Ovary (tissue), 9 donors: ENCODE data around the gene ZNF609. TPM values are rescaled to one million over a fixed set of nuclear protein-coding genes. Genes with fewer than 3 reads are reported as not detected.

Experiments
- DNase-seq, 5 donors: peaks; one replicate each; pipeline ENCODE4 v3.0.0-alpha.2; 2019 to 2020
- H3K27ac ChIP-seq, 2 donors: fragments of 200-600 bp; one replicate each; pipeline versions ENCODE4 v1.5.1 to v1.8.0; 2019 to 2022
- H3K27me3 ChIP-seq: fragments of 200-600 bp; one replicate; pipeline ENCODE4 v1.8.0; 2022
- H3K36me3 ChIP-seq: fragments of 200-600 bp; sonication (generic); one replicate; pipeline ENCODE4 v1.5.1; 2019
- H3K4me1 ChIP-seq: one replicate; pipeline ENCODE4 v1.8.1; 2013; ENCODE audit warnings: mild to moderate bottlenecking, moderate library complexity; ENCODE audit not compliant: insufficient read depth
- H3K4me3 ChIP-seq: fragments of 200-600 bp; sonication (generic); one replicate; pipeline ENCODE4 v1.5.1; 2017
- H3K9me3 ChIP-seq, 2 donors: fragments of 200-600 bp in 1 of 2; sonication (generic) in 1 of 2; one replicate each; pipeline versions ENCODE4 v1.5.1 to v1.8.1; 2013 to 2019; ENCODE audit warnings: mild to moderate bottlenecking in 1 of 2, moderate library complexity in 1 of 2
- EP300 ChIP-seq: sonication (generic); formaldehyde crosslinking; IDR thresholded peaks from one replicate; pipeline ENCODE4 v1.6.1; 2017; ENCODE audit warnings: antibody characterized with exemption
- POLR2A ChIP-seq: fragments of 450-650 bp; IDR thresholded peaks from one replicate; pipeline ENCODE4 v1.6.1; 2017; ENCODE audit warnings: antibody characterized with exemption, mild to moderate bottlenecking, moderate library complexity
- WGBS, 3 donors: extraction: QIAGEN DNeasy Blood & Tissue Kit in 1 of 3; methylation state at CpG; one replicate each; pipeline versions ENCODE4 v1.1.5 to v1.1.7; 2013 to 2017; 5-methylcytosine and 5-hydroxymethylcytosine counted together
- intact Hi-C, 4 donors: fragments of 100-400 bp; cut with DNase I; formaldehyde crosslinking; loops; one replicate each; pipeline versions ENCODE4 v1.11.0 to v1.15.1; 2022 to 2023
- polyA plus RNA-seq, 2 donors: library from polyadenylated mRNA; stranded (reverse); fragments of 200-250 nt in 1 of 2; fragments of 350-450 nt in 1 of 2; fragmentation: Illumina TruSeq in 1 of 2; extraction: RNeasy Lipid Tissue Mini Kit (QIAGEN cat#74804) in 1 of 2; gene quantifications; one replicate each; pipeline ENCODE4 v1.2.3, GENCODE V29; 2013 to 2014
- total RNA-seq, 7 donors: library from RNA; depleted of rRNA in 2 of 7; stranded (reverse); fragments of >200 nt in 2 of 7; fragmentation: NEBNext Ultra II Directional in 3 of 7; extraction: Animal tissue kit (Norgen Biotek cat#: 25700) in 3 of 7; gene quantifications; one replicate each; pipeline versions ENCODE4 v1.1.0 to v1.2.4, GENCODE V29; 2016 to 2023
- TF ChIP-seq, protein P1 (sequence below), 3 donors: fragments of 450-650 bp in 2 of 3; fragments of 200-600 bp in 1 of 3; IDR thresholded peaks; one replicate each; pipeline versions ENCODE4 v1.5.1 to v1.8.0; 2016 to 2022; ENCODE audit warnings: antibody characterized with exemption in 3 of 3, mild to moderate bottlenecking in 1 of 3
- donor health status: DM: no; HTN: no; CAD: no; lungs with moderate emphysema.
- donor health status: DM: no; HTN: no; CAD: no.
- donor health status: Bipolar disorder and iron deficiency.
- donor health status: DM: yes; HTN: yes; CAD: no.
- donor health status: DM: no; HTN: no; CAD: no.
- donor health status: DM: yes; HTN: yes; CAD: no.

Gene ZNF609
- total and polyA plus RNA-seq, 9 donors = 18.4 to 63.6 (median 40.7) TPM

DNA sequence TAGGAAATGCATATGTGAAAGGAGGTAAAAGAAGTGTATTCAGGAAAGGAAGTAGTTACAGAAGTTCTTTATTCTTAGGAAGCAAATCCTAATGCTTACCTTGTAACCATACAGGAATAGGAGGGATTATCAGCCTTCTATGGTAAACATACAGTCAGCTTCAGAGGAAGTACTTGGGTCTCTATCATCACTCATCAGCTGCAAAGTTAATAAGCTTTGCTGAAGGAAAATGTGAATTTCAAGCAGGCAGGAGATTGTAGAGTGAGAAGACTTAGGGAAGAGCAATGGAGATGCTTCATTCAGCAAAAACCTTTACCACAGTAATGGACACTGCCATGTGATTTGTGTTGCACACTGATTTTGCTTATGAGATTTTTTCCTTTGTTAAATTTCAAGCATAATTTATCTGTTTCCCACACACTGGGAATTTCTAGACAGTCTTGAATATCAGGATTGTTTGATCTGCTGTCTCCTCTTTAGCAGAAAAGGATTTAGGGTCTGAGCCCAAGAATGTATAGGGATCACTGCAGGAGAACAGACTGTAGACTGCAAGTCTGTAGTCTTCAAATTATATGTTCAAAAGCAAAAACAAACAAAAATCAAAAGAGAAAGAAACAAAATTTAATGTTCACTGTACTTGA, 150.8 kb downstream of the ZNF609 start:
- Histone ChIP-seq H3K36me3 (no peaks in the 10 kb centered on the region), H3K4me3 (no peak overlapping the region), H3K4me1 (peaks cover 6% of the 10 kb centered on the region), H3K27me3 (no peaks in the 10 kb centered on the region), H3K9me3 (no peaks in the 10 kb centered on the region), H3K27ac (peak overlapping the region in 1 of 2 donors; percentile 19)
- DNase-seq = no peak
- TF ChIP-seq EP300 (no peak), POLR2A (no peak)
- TF ChIP-seq, protein P1, sequence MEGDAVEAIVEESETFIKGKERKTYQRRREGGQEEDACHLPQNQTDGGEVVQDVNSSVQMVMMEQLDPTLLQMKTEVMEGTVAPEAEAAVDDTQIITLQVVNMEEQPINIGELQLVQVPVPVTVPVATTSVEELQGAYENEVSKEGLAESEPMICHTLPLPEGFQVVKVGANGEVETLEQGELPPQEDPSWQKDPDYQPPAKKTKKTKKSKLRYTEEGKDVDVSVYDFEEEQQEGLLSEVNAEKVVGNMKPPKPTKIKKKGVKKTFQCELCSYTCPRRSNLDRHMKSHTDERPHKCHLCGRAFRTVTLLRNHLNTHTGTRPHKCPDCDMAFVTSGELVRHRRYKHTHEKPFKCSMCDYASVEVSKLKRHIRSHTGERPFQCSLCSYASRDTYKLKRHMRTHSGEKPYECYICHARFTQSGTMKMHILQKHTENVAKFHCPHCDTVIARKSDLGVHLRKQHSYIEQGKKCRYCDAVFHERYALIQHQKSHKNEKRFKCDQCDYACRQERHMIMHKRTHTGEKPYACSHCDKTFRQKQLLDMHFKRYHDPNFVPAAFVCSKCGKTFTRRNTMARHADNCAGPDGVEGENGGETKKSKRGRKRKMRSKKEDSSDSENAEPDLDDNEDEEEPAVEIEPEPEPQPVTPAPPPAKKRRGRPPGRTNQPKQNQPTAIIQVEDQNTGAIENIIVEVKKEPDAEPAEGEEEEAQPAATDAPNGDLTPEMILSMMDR (IDR thresholded peaks at IDR 0.05) = no peak
- intact Hi-C loops = no loop called here

DNA sequence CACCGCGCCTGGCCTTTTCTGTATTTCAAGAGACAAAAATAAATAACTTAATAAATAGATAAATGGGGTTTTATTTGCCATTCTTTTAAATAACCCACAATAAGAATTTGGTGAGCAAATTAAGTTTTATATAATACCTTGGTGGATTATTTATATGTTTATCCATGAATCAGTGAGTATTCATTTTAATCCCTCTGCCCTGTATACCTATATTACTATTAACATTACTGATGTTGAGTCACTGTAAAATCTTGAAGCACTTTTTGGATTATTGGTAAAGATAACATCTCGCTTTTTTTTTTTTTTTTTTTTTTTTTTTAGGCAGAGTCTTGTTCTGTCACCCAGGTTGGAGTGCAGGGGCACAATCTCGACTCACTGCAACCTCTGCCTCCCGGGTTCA, 154.1 kb downstream of the ZNF609 start:
- Histone ChIP-seq H3K27me3 (no peaks in the 10 kb centered on the region), H3K4me1 (peaks cover 6% of the 10 kb centered on the region), H3K36me3 (no peaks in the 10 kb centered on the region), H3K4me3 (no peak overlapping the region), H3K9me3 (no peaks in the 10 kb centered on the region), H3K27ac (no peak overlapping the region)
- no peak for DNase-seq
- intact Hi-C loops = no loop called here
- TF ChIP-seq, protein P1 (IDR thresholded peaks at IDR 0.05) = no peak
- TF ChIP-seq POLR2A = no peak
- TF ChIP-seq EP300 = no peak
- WGBS, 3 donors = 89 to 98% (median 92%) methylated on average over 5 of the region's 5 CpGs

DNA sequence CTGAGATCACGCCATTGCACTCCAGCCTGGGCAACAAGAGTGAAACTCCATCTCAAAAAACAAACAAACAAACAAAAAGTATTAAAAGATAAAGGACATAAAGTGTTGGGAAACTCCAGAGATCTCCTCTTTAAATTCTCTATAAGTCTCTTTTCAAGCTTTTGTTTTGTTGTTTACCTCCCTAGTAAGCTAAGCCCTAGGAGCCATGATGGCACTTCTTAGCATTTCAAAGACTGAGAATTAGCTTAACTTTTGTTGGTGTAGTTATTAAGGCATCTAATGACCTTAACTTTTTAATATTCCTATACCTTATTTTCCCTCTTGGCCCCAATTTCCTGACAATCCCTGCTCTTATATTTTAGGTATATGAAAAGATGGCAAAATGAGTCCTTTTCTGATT, 157.3 kb downstream of the ZNF609 start:
- Histone ChIP-seq H3K4me1 (peaks cover 7% of the 10 kb centered on the region), H3K4me3 (no peak overlapping the region), H3K27ac (no peak overlapping the region), H3K27me3 (no peaks in the 10 kb centered on the region), H3K9me3 (no peaks in the 10 kb centered on the region), H3K36me3 (no peaks in the 10 kb centered on the region)
- intact Hi-C loops = no loop called here
- WGBS, 3 donors = 93 to 98% (median 96%) methylated on average over 1 of the region's 1 CpG
- DNase-seq = no peak
- TF ChIP-seq POLR2A = no peak
- TF ChIP-seq, protein P1 (IDR thresholded peaks at IDR 0.05) = no peak
- no peak for TF ChIP-seq EP300

DNA sequence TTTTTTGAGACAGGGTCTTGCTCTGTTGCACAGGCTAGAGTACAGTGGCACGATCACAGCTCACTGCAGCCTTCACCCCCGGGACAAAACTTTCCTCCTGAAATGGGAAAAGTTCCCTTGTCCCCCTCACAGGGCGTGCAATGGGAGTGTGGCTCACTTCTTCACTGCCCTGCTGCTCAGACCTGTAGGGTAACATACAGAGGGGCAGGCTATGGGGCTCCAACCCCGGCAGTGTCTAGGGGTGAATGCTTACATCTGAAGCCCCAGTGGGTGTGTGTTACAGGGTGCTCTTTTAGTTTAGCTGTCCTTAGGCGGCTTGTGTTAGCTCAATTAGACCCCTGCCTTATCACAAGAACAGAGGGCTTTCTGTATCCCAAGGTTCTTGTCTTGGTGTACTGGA, 157.8 kb downstream of the ZNF609 start:
- H3K4me3 ChIP-seq = no peak overlapping the region
- H3K9me3 ChIP-seq = no peaks in the 10 kb centered on the region
- TF ChIP-seq POLR2A (no peak), EP300 (no peak)
- TF ChIP-seq, protein P1 (IDR thresholded peaks at IDR 0.05) = no peak
- no peak for DNase-seq
- no peaks in the 10 kb centered on the region for H3K27me3 ChIP-seq
- intact Hi-C loops = no loop called here
- H3K36me3 ChIP-seq = no peaks in the 10 kb centered on the region
- WGBS, 3 donors = 91 to 94% (median 93%) methylated on average over 5 of the region's 5 CpGs
- peaks cover 7% of the 10 kb centered on the region for H3K4me1 ChIP-seq
- H3K27ac ChIP-seq = no peak overlapping the region
